Subcutaneous abdominal adipose tissue (tissue), 5 donors: ENCODE data around the gene PROX2.

Source experiments
- H3K27ac ChIP-seq: one replicate; pipeline ENCODE4 v1.7.0; 2013; ENCODE audit warnings: low read depth, mild to moderate bottlenecking, inconsistent platforms, low read length, moderate library complexity
- H3K27me3 ChIP-seq, 5 donors: one replicate each; pipeline ENCODE4 v1.7.0; 2013; ENCODE audit warnings: low read length in 5 of 5, inconsistent platforms in 1 of 5; ENCODE audit not compliant: control insufficient read depth in 5 of 5, insufficient read depth in 4 of 5
- H3K36me3 ChIP-seq, 5 donors: one replicate each; pipeline ENCODE4 v1.7.0; 2013; ENCODE audit warnings: low read length in 5 of 5; ENCODE audit not compliant: control insufficient read depth in 5 of 5, insufficient read depth in 5 of 5
- H3K4me1 ChIP-seq, 5 donors: one replicate each; pipeline ENCODE4 v1.7.0; 2013; ENCODE audit warnings: low read length in 5 of 5, mild to moderate bottlenecking in 3 of 5, moderate library complexity in 1 of 5; ENCODE audit not compliant: control insufficient read depth in 5 of 5, insufficient read depth in 5 of 5
- H3K4me3 ChIP-seq, 5 donors: one replicate each; pipeline ENCODE4 v1.7.0; 2013; ENCODE audit warnings: low read length in 5 of 5, low read depth in 1 of 5
- H3K9ac ChIP-seq, 5 donors: one replicate each; pipeline ENCODE4 v1.7.0; 2013; ENCODE audit warnings: low read length in 5 of 5, mild to moderate bottlenecking in 4 of 5, moderate library complexity in 3 of 5
- H3K9me3 ChIP-seq, 5 donors: one replicate each; pipeline ENCODE4 v1.7.0; 2013; ENCODE audit warnings: low read length in 5 of 5; ENCODE audit not compliant: control insufficient read depth in 5 of 5
- donor health status: healthy.
- donor health status: healthy.
- donor health status: healthy.
- donor health status: healthy.
- donor health status: healthy.

The PROX2 gene

GRCh38 chr14:74910556-74910955 is 34.6 kb upstream of the PROX2 start:
- Histone ChIP-seq H3K27ac (no peak overlapping the region), H3K36me3 (peaks cover 0 to 3% (median 0%) of the 10 kb centered on the region in 5 donors), H3K4me1 (peaks cover 6 to 38% (median 32%) of the 10 kb centered on the region in 5 donors), H3K9me3 (no peaks in the 10 kb centered on the region), H3K9ac (no peak overlapping the region), H3K27me3 (no peaks in the 10 kb centered on the region), H3K4me3 (no peak overlapping the region)

DNA sequence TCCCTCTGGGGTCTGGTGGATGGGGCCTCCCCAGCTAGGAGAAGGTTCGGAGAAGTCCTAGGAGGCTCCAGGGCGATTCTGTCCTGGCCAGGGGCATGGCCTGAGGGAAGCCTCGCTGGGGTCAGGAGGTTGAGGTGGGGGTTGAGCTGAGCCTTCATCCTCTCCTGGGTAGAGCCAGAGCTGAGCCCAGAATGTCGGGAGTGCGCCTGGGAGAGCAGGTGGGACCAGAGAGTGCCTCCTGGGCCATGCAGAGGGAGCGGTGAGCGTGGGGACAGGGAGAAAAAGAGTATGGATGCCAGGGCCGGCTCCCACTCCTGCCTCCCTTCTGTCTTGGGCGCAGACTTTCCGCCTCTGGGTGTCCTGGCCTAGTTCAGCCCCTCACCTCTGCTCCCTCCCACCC is 34.0 kb upstream of the PROX2 start:
- Histone ChIP-seq H3K4me1 (peaks cover 6 to 40% (median 36%) of the 10 kb centered on the region in 5 donors), H3K9me3 (no peaks in the 10 kb centered on the region), H3K27me3 (no peaks in the 10 kb centered on the region), H3K4me3 (no peak overlapping the region), H3K9ac (no peak overlapping the region), H3K27ac (no peak overlapping the region), H3K36me3 (peaks cover 0 to 3% (median under 1%) of the 10 kb centered on the region in 5 donors)

DNA sequence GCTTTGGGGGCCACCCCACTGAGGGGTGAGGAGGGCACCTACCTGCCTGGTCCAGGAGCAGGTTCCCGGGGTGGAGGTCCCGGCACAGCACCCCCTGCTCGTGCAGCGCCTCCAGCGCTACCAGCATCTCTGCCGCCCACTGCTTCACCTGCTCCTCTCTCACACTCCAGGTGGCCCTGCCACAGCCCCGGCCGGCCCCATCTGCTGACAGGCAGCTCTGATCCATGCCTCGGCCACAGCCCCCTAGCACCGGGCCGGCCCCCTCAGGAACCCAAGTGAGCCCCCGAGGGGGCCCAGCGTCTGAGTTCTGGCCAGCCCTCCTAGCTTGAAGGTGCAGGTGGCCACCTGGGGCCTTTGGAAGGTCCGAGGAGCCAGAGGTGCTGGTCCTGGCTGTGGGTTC is 33.6 kb upstream of the PROX2 start:
- no peak overlapping the region for H3K27ac ChIP-seq
- H3K4me3 ChIP-seq = no peak overlapping the region
- H3K9ac ChIP-seq = no peak overlapping the region
- no peaks in the 10 kb centered on the region for H3K9me3 ChIP-seq
- peaks cover under 1 to 5% (median 2%) of the 10 kb centered on the region in 5 donors for H3K36me3 ChIP-seq
- H3K4me1 ChIP-seq = peaks cover 6 to 39% (median 36%) of the 10 kb centered on the region in 5 donors
- H3K27me3 ChIP-seq = no peaks in the 10 kb centered on the region

DNA sequence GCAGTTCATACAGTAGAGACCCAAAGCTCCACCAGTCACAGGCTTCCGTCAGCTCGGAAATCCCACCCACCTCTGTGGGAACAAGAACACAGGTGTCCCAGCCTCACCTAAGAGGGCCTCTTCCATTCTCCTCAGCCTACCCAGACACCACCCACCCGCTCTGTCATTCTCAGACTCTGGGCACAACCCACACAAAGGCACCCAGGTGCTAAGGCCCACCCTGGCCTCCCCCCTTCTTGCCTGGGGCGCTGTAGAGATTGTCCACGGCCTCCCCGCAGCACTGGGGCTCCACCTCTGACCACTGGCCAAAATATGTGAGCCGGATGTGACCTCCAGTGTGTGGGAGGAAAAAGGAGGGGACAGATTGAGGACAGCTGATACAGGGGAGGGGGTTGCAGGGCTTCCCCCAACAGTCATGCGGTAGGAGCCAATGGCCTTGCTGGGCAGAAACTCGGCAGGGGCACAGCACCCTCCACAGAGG is 33.0 kb upstream of the PROX2 start:
- Histone ChIP-seq H3K36me3 (peaks cover 2 to 11% (median 6%) of the 10 kb centered on the region in 5 donors), H3K4me3 (no peak overlapping the region), H3K9ac (no peak overlapping the region), H3K4me1 (peaks cover 3 to 33% (median 32%) of the 10 kb centered on the region in 5 donors), H3K27me3 (no peaks in the 10 kb centered on the region), H3K27ac (no peak overlapping the region), H3K9me3 (no peaks in the 10 kb centered on the region)

DNA sequence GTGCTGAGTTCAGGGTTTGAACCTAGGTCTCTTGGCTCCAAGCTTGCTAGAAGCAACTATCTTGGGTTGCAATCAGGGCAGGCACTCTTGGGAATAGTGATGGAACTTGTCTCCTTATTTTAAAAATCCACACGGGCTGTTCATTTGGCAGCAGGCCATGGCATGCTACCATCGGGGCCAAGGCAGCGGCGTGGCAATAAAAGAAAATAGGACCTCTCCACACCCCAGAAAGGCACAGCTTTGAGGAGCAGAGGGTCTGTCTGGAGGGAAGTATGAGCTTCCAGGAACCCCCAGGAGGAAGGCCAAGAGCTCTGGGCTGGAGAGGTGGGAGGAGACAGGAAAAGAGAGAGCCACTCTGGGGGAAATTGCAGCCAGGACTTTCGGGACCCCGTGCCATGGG is 31.8 kb upstream of the PROX2 start:
- H3K9ac ChIP-seq = peak overlapping the region in 1 of 5 donors; percentile 11
- no peak overlapping the region for H3K27ac ChIP-seq
- H3K4me3 ChIP-seq = no peak overlapping the region
- peaks cover 3 to 31% (median 30%) of the 10 kb centered on the region in 5 donors for H3K4me1 ChIP-seq
- peaks cover 6 to 20% (median 13%) of the 10 kb centered on the region in 5 donors for H3K36me3 ChIP-seq
- H3K9me3 ChIP-seq = no peaks in the 10 kb centered on the region
- no peaks in the 10 kb centered on the region for H3K27me3 ChIP-seq

GRCh38 chr14:74906925-74907521 is 31.1 kb upstream of the PROX2 start:
- H3K27ac ChIP-seq = no peak overlapping the region
- H3K36me3 ChIP-seq = peaks cover 6 to 28% (median 20%) of the 10 kb centered on the region in 5 donors
- H3K27me3 ChIP-seq = no peaks in the 10 kb centered on the region
- H3K9me3 ChIP-seq = no peaks in the 10 kb centered on the region
- H3K4me1 ChIP-seq = peaks cover 3 to 31% (median 30%) of the 10 kb centered on the region in 5 donors
- H3K4me3 ChIP-seq = no peak overlapping the region
- H3K9ac ChIP-seq = peak overlapping the region in 1 of 5 donors; percentile 11

- Histone ChIP-seq H3K9me3 (no peaks in the 10 kb centered on the region), H3K9ac (peak overlapping the region in 1 of 5 donors; percentile 40), H3K27ac (peak overlapping the region; percentile 21), H3K36me3 (peaks cover 17 to 41% (median 34%) of the 10 kb centered on the region in 5 donors), H3K4me3 (no peak overlapping the region), H3K4me1 (peaks cover 3 to 31% (median 29%) of the 10 kb centered on the region in 5 donors), H3K27me3 (no peaks in the 10 kb centered on the region)
These were observed 29.7 kb upstream of the PROX2 start for GRCh38 chr14:74905595-74906142.

- peaks cover 3 to 31% (median 26%) of the 10 kb centered on the region in 5 donors for H3K4me1 ChIP-seq
- H3K36me3 ChIP-seq = peaks cover 23 to 49% (median 42%) of the 10 kb centered on the region in 5 donors
- no peak overlapping the region for H3K4me3 ChIP-seq
- H3K9me3 ChIP-seq = no peaks in the 10 kb centered on the region
- peak overlapping the region; percentile 21 for H3K27ac ChIP-seq
- no peaks in the 10 kb centered on the region for H3K27me3 ChIP-seq
- no peak overlapping the region for H3K9ac ChIP-seq
These were observed 28.9 kb upstream of the PROX2 start for GRCh38 chr14:74904635-74905503.

DNA sequence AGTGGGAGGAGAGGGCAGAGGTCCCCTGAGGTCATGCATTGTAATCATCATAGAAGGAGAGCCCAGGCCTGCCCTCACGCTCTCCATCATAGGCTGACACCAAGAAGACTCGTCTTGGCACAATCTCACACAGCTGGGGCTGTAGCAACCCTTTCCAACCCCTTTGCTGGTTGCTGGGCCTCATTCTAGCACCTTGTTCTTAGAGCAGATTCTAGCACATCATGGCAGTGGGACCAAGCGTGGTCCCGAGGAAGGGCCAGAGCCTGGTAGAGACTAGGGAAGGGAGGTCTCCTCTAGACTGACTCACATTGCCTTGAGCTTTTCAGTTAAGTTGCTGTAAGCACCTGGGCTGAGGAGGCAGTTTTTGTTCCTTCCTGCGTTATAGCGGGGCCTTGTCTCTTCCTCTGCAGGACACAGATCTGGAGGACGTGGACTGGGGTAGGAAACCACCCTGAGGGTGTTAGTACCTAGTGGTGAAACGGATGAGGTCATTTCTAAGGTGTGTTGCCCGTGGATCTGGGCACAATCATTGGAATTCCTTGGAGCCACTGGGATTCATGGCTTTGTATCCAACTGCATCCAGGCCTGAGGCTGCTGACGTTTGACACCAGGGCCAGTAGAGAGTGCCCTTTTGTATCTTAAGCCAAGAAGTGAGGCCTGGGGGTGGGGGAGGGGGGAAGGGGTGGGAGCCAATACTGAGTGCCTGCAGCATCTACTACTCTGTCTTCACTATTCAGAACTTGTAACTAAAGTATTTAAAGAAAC is 27.2 kb upstream of the PROX2 start:
- Histone ChIP-seq H3K27ac (no peak overlapping the region), H3K9me3 (no peaks in the 10 kb centered on the region), H3K36me3 (peaks cover 34 to 67% (median 59%) of the 10 kb centered on the region in 5 donors), H3K27me3 (no peaks in the 10 kb centered on the region), H3K9ac (no peak overlapping the region), H3K4me3 (no peak overlapping the region), H3K4me1 (peaks cover 3 to 28% (median 23%) of the 10 kb centered on the region in 5 donors)
